Caco-2 (cell line): ENCODE measurements around the gene MRPS10. TPM values are rescaled to one million over a fixed set of nuclear protein-coding genes. Genes with fewer than 3 reads are reported as not detected.

ENCODE experiments used
- BruUV-seq: library from RNA; stranded (reverse); fragments of 400-500 nt; replicated peaks from 2 replicates; lab custom pipeline; 2021; lab: Mats Ljungman, UMichigan
- CTCF ChIA-PET: fragments of 300-600 bp; sonication (Branson Sonifier 250); formaldehyde crosslinking; loops from one replicate; lab custom pipeline; 2022; ENCODE audit warnings: antibody characterized with exemption; lab: Charles Lee
- POLR2A ChIA-PET: fragments of 300-600 bp; sonication (Branson Sonifier 250); formaldehyde crosslinking; loops from one replicate; lab custom pipeline; 2022; ENCODE audit warnings: antibody characterized with exemption; lab: Charles Lee
- DNase-seq, 2 experiments: peaks; one replicate each; pipeline versions ENCODE4 v3.0.0 to v3.0.0-alpha.2; 2020 to 2022
- H3K27me3 ChIP-seq: replicated peaks from 2 replicates; pipeline ENCODE4 v1.6.0; 2011; ENCODE audit warnings: low read length; ENCODE audit not compliant: control insufficient read depth, insufficient read depth
- H3K36me3 ChIP-seq: 2 replicates; pipeline ENCODE4 v1.5.1; 2011; ENCODE audit warnings: low read length; ENCODE audit not compliant: control insufficient read depth, insufficient read depth
- H3K4me1 ChIP-seq: fragments of 250-450 bp; sonication (Bioruptor Pico); 2 replicates; pipeline ENCODE4 v1.5.1; 2020; ENCODE audit warnings: mild to moderate bottlenecking
- H3K4me3 ChIP-seq: 2 replicates; pipeline ENCODE4 v1.5.1; 2011; ENCODE audit warnings: low read depth, mild to moderate bottlenecking, control low read depth, low read length
- H3K9me3 ChIP-seq: fragments of 250-450 bp; sonication (Bioruptor Pico); 2 replicates; pipeline ENCODE4 v1.5.1; 2020; ENCODE audit warnings: mild to moderate bottlenecking, moderate library complexity
- H3K27ac Mint-ChIP-seq: one replicate; pipeline ENCODE4 v1.8.0; 2022; ENCODE audit warnings: mixed read lengths; ENCODE audit not compliant: unreplicated experiment
- H3K27me3 Mint-ChIP-seq: one replicate; pipeline ENCODE4 v1.8.0; 2022; ENCODE audit warnings: mixed read lengths; ENCODE audit not compliant: insufficient read depth, unreplicated experiment
- H3K36me3 Mint-ChIP-seq: one replicate; pipeline ENCODE4 v1.8.0; 2022; ENCODE audit warnings: mild to moderate bottlenecking, mixed read lengths; ENCODE audit not compliant: insufficient read depth, unreplicated experiment
- H3K4me1 Mint-ChIP-seq: one replicate; pipeline ENCODE4 v1.8.0; 2022; ENCODE audit warnings: low read depth, mixed read lengths; ENCODE audit not compliant: unreplicated experiment
- H3K4me3 Mint-ChIP-seq: one replicate; pipeline ENCODE4 v1.8.0; 2022; ENCODE audit warnings: mild to moderate bottlenecking, moderate library complexity, mixed read lengths; ENCODE audit not compliant: unreplicated experiment
- H3K9me3 Mint-ChIP-seq: one replicate; pipeline ENCODE4 v1.8.0; 2022; ENCODE audit warnings: mixed read lengths; ENCODE audit not compliant: unreplicated experiment
- intact Hi-C: fragments of 100-400 bp; cut with micrococcal nuclease; formaldehyde crosslinking; loops from one replicate; pipeline ENCODE4 v1.10.0; 2022; ENCODE audit not compliant: unreplicated experiment
- total RNA-seq: library from RNA; stranded (reverse); gene quantifications from 2 replicates; pipeline ENCODE4 v1.2.3, GENCODE V29; 2022
- TF ChIP-seq, protein P1 (sequence below), 2 experiments: fragments of 200-600 bp in 1 of 2; IDR thresholded peaks; 1 replicate in 1 of 2; 2 replicates in 1 of 2; pipeline versions ENCODE4 v1.5.1 to v1.8.0; 2011 to 2022; ENCODE audit warnings: antibody characterized with exemption in 1 of 2, control low read depth in 1 of 2, inconsistent platforms in 1 of 2, low read depth in 1 of 2, low read length in 1 of 2, mild to moderate bottlenecking in 1 of 2, moderate library complexity in 1 of 2; ENCODE audit not compliant: insufficient read depth in 1 of 2, severe bottlenecking in 1 of 2, unreplicated experiment in 1 of 2

Gene MRPS10
- total RNA-seq, 1 experiment from 2014 or later = 38.6 TPM

DNA sequence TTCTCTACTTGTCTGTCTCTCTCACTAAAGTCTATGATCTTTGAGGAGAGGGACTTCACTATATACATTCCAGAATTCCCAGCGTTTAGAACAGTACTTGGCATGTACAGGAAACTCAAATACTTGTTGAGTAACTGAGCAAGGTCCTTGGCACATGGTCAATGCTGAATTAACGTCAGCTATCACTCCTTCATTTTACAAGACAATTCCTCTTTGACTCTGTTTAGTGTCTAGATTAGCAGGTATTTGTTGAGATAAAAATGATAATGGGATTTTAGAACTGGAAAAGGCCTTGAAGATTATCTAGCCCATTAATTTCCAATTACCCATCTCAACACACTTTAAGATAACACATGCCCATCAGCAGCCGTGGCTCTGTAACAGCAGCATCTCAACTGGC, 16.3 kb downstream of the MRPS10 start:
- Histone ChIP-seq H3K27me3 (no peaks in the 10 kb centered on the region), H3K4me1 (peaks cover 29% of the 10 kb centered on the region), H3K4me3 (no peak overlapping the region), H3K9me3 (no peaks in the 10 kb centered on the region), H3K36me3 (peaks cover 2% of the 10 kb centered on the region)
- no TSS peak for BruUV-seq
- no peak overlapping the region for H3K4me3 Mint-ChIP-seq
- peaks cover 10% of the 10 kb centered on the region for H3K9me3 Mint-ChIP-seq
- POLR2A ChIA-PET = no interaction called here
- no peaks in the 10 kb centered on the region for H3K27me3 Mint-ChIP-seq
- H3K36me3 Mint-ChIP-seq = no peaks in the 10 kb centered on the region
- CTCF ChIA-PET = no interaction called here
- intact Hi-C loops = no loop called here
- TF ChIP-seq, protein P1, sequence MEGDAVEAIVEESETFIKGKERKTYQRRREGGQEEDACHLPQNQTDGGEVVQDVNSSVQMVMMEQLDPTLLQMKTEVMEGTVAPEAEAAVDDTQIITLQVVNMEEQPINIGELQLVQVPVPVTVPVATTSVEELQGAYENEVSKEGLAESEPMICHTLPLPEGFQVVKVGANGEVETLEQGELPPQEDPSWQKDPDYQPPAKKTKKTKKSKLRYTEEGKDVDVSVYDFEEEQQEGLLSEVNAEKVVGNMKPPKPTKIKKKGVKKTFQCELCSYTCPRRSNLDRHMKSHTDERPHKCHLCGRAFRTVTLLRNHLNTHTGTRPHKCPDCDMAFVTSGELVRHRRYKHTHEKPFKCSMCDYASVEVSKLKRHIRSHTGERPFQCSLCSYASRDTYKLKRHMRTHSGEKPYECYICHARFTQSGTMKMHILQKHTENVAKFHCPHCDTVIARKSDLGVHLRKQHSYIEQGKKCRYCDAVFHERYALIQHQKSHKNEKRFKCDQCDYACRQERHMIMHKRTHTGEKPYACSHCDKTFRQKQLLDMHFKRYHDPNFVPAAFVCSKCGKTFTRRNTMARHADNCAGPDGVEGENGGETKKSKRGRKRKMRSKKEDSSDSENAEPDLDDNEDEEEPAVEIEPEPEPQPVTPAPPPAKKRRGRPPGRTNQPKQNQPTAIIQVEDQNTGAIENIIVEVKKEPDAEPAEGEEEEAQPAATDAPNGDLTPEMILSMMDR (IDR thresholded peaks at IDR 0.05; ENCODE audit: insufficient read depth in 1 of 2, low read depth in 1 of 2, low read length in 1 of 2, severe bottlenecking in 1 of 2, unreplicated experiment in 1 of 2) = no peak
- no peak overlapping the region for H3K27ac Mint-ChIP-seq
- DNase-seq = no peak
- peaks cover 18% of the 10 kb centered on the region for H3K4me1 Mint-ChIP-seq

DNA sequence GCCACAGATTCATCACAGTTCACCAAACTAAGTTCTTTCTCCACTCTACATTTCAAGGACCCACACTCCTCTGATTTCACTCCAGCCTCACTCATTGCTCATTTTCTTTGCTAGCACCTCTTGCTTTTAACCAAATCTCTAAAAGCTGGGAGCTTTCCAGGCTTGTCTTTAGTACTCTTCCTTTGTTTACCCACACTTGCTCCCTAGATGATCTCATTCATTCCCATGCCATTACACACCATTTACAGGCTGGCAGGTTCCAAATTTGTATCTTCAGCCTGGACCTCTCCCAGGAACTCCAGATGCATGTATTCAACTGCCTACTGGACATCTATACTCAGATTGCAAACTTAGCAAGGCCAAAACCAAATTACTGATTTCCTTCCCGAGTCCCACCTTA, 17.6 kb downstream of the MRPS10 start:
- Mint-ChIP-seq H3K27me3 (no peaks in the 10 kb centered on the region), H3K4me3 (peak overlapping the region; percentile 8), H3K9me3 (peaks cover 10% of the 10 kb centered on the region), H3K27ac (peak overlapping the region; percentile 10), H3K4me1 (peaks cover 18% of the 10 kb centered on the region), H3K36me3 (no peaks in the 10 kb centered on the region)
- H3K4me3 ChIP-seq = no peak overlapping the region
- DNase-seq = no peak
- BruUV-seq = no TSS peak
- CTCF ChIA-PET = no interaction called here
- intact Hi-C loops = no loop called here
- H3K27me3 ChIP-seq = no peaks in the 10 kb centered on the region
- TF ChIP-seq, protein P1 (IDR thresholded peaks at IDR 0.05; ENCODE audit: insufficient read depth in 1 of 2, low read depth in 1 of 2, low read length in 1 of 2, severe bottlenecking in 1 of 2, unreplicated experiment in 1 of 2) = no peak
- peaks cover 29% of the 10 kb centered on the region for H3K4me1 ChIP-seq
- no peaks in the 10 kb centered on the region for H3K9me3 ChIP-seq
- peaks cover 2% of the 10 kb centered on the region for H3K36me3 ChIP-seq
- POLR2A ChIA-PET = no interaction called here

- ChIA-PET CTCF (no interaction called here), POLR2A (no interaction called here)
- H3K27ac Mint-ChIP-seq = peak overlapping the region; percentile 10
- H3K36me3 Mint-ChIP-seq = no peaks in the 10 kb centered on the region
- H3K27me3 Mint-ChIP-seq = no peaks in the 10 kb centered on the region
- Histone ChIP-seq H3K27me3 (no peaks in the 10 kb centered on the region), H3K9me3 (no peaks in the 10 kb centered on the region), H3K4me3 (no peak overlapping the region), H3K36me3 (peaks cover 2% of the 10 kb centered on the region), H3K4me1 (peaks cover 22% of the 10 kb centered on the region)
- peak overlapping the region; percentile 8 for H3K4me3 Mint-ChIP-seq
- intact Hi-C loops = no loop called here
- TF ChIP-seq, protein P1 (IDR thresholded peaks at IDR 0.05; ENCODE audit: insufficient read depth in 1 of 2, low read depth in 1 of 2, low read length in 1 of 2, severe bottlenecking in 1 of 2, unreplicated experiment in 1 of 2) = no peak
- peaks cover 18% of the 10 kb centered on the region for H3K4me1 Mint-ChIP-seq
- no TSS peak for BruUV-seq
- H3K9me3 Mint-ChIP-seq = peaks cover 10% of the 10 kb centered on the region
- DNase-seq = no peak
Observed at GRCh38 chr6:42199106-42199981, 18.3 kb downstream of the MRPS10 start.
